GM12801 (cell line): Measurements from ENCODE around the gene CDX2.

Experiments
- TF ChIP-seq, protein P1 (sequence below): IDR thresholded peaks from one replicate; pipeline ENCODE4 v1.5.1; 2011; ENCODE audit warnings: control low read depth; ENCODE audit not compliant: insufficient read length; ENCODE audit errors: extremely low read depth

The CDX2 gene

DNA sequence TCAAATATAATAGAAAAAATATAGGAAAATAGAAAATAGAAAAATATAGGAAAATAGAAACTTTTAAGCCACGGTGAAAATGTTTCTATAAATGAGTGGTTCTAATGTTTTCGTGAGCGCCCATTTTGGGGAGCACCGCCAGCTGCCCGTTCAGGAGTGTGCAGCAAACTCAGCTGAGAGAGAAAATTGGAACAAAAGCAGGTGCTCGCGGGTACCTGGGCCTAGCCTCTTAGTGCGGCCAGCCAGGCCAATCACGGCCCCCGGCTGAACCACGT, 49.5 kb downstream of the CDX2 start:
- TF ChIP-seq, protein P1, sequence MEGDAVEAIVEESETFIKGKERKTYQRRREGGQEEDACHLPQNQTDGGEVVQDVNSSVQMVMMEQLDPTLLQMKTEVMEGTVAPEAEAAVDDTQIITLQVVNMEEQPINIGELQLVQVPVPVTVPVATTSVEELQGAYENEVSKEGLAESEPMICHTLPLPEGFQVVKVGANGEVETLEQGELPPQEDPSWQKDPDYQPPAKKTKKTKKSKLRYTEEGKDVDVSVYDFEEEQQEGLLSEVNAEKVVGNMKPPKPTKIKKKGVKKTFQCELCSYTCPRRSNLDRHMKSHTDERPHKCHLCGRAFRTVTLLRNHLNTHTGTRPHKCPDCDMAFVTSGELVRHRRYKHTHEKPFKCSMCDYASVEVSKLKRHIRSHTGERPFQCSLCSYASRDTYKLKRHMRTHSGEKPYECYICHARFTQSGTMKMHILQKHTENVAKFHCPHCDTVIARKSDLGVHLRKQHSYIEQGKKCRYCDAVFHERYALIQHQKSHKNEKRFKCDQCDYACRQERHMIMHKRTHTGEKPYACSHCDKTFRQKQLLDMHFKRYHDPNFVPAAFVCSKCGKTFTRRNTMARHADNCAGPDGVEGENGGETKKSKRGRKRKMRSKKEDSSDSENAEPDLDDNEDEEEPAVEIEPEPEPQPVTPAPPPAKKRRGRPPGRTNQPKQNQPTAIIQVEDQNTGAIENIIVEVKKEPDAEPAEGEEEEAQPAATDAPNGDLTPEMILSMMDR, result no peak

GRCh38 chr13:27918918-27919658, 50.0 kb downstream of the CDX2 start:
- TF ChIP-seq, protein P1, result no peak

- TF ChIP-seq, protein P1, result no peak
Measured at GRCh38 chr13:27918041-27918917, 50.8 kb downstream of the CDX2 start.

- TF ChIP-seq, protein P1, result no peak
Measured at GRCh38 chr13:27917121-27917947, 51.8 kb downstream of the CDX2 start.

GRCh38 chr13:27915301-27916207, 53.6 kb downstream of the CDX2 start:
- TF ChIP-seq, protein P1, result no peak

DNA sequence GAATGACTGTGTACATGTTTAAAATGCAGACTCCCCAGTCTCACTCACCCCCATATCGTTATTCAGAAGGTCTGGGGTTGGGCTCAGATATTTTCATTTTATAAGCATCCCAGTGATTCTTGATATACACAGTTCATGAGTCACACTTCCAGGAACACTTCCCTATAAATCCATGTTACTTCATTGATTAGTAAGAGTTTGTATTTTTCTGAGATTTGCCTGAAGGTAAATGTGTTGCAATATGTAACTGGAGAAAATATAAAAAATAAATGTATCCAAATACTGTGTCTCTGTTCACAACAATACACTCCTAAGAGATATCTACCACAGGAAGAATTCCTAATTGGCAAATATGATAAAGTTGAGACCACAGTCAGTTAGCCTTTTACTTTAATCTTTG, 56.0 kb downstream of the CDX2 start:
- TF ChIP-seq, protein P1, result no peak
